ENCODE data around the gene TIMP2.

GRCh38 chr17:78838574-78839005 lies 86.6 kb downstream of the TIMP2 start:
- TF ChIP-seq, protein P1, sequence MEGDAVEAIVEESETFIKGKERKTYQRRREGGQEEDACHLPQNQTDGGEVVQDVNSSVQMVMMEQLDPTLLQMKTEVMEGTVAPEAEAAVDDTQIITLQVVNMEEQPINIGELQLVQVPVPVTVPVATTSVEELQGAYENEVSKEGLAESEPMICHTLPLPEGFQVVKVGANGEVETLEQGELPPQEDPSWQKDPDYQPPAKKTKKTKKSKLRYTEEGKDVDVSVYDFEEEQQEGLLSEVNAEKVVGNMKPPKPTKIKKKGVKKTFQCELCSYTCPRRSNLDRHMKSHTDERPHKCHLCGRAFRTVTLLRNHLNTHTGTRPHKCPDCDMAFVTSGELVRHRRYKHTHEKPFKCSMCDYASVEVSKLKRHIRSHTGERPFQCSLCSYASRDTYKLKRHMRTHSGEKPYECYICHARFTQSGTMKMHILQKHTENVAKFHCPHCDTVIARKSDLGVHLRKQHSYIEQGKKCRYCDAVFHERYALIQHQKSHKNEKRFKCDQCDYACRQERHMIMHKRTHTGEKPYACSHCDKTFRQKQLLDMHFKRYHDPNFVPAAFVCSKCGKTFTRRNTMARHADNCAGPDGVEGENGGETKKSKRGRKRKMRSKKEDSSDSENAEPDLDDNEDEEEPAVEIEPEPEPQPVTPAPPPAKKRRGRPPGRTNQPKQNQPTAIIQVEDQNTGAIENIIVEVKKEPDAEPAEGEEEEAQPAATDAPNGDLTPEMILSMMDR (IDR thresholded peaks at IDR 0.05): no peak
- no peak for TF ChIP-seq POLR2A (IDR thresholded peaks at IDR 0.05)

All from heart left ventricle (tissue), 13 donors.